MCF 10A (cell line): ENCODE data around the gene CMTM7. TPM values are rescaled to one million over a fixed set of nuclear protein-coding genes. Genes with fewer than 3 reads are reported as not detected.
A peak's percentile ranks its signal among the peaks of the same experiment; 100 is the strongest.
"Not testable (repeated sequence)": the region's sequence is repeated elsewhere in the genome, so short reads cannot be mapped to it uniquely, and the experiment has no call there.

Experiments
- BruUV-seq: library from RNA; stranded (reverse); fragments of 400-500 nt; replicated peaks from 2 replicates; lab custom pipeline; 2021; lab: Mats Ljungman, UMichigan
- CTCF ChIA-PET: fragments of 300-600 bp; sonication (Branson Sonifier 250); formaldehyde crosslinking; extraction: SDS; loops from one replicate; lab custom pipeline; 2021; ENCODE audit warnings: antibody characterized with exemption, inconsistent platforms; lab: Yijun Ruan, JAX
- POLR2A ChIA-PET: fragments of 300-600, 350-650 bp; sonication (Branson Sonifier 250); formaldehyde crosslinking; extraction: SDS; loops from one replicate; lab custom pipeline; 2020; ENCODE audit warnings: antibody characterized with exemption, inconsistent platforms; lab: Yijun Ruan, JAX
- DNase-seq: peaks from one replicate; pipeline ENCODE4 v3.0.0-alpha.2; 2018; ENCODE audit not compliant: unreplicated experiment
- H3K27ac Mint-ChIP-seq: one replicate; pipeline ENCODE4 v1.8.0; 2022; ENCODE audit warnings: mild to moderate bottlenecking, low read depth, mixed read lengths; ENCODE audit not compliant: unreplicated experiment
- H3K27me3 Mint-ChIP-seq: one replicate; pipeline ENCODE4 v1.8.0; 2022; ENCODE audit warnings: mixed read lengths; ENCODE audit not compliant: insufficient read depth, unreplicated experiment
- H3K36me3 Mint-ChIP-seq: one replicate; pipeline ENCODE4 v1.8.0; 2022; ENCODE audit warnings: mild to moderate bottlenecking, moderate library complexity, mixed read lengths; ENCODE audit not compliant: insufficient read depth, unreplicated experiment
- H3K4me1 Mint-ChIP-seq: one replicate; pipeline ENCODE4 v1.8.0; 2022; ENCODE audit warnings: mixed read lengths; ENCODE audit not compliant: insufficient read depth, unreplicated experiment
- H3K4me3 Mint-ChIP-seq: one replicate; pipeline ENCODE4 v1.8.0; 2022; ENCODE audit warnings: mild to moderate bottlenecking, moderate library complexity, mixed read lengths; ENCODE audit not compliant: unreplicated experiment
- H3K9me3 Mint-ChIP-seq: one replicate; pipeline ENCODE4 v1.8.0; 2022; ENCODE audit warnings: mixed read lengths; ENCODE audit not compliant: unreplicated experiment
- CTCF ChIP-seq: fragments of 200-600 bp; IDR thresholded peaks from one replicate; pipeline ENCODE4 v1.8.0; 2022; ENCODE audit warnings: antibody characterized with exemption, mild to moderate bottlenecking; ENCODE audit not compliant: unreplicated experiment
- intact Hi-C: fragments of 100-400 bp; cut with micrococcal nuclease; formaldehyde crosslinking; loops from 2 replicates; pipeline ENCODE4 v1.14.1; 2022
- total RNA-seq: library from RNA; stranded (reverse); gene quantifications from 2 replicates; pipeline ENCODE4 v1.2.3, GENCODE V29; 2022

CMTM7 gene
- total RNA-seq, 1 experiment from 2014 or later: 14.3 TPM

- no TSS peak for BruUV-seq
- no peaks in the 10 kb centered on the region for H3K9me3 Mint-ChIP-seq
- CTCF ChIA-PET: interaction anchor here (0.6 to 5.1 kb wide), 23 partner anchors 15 to 319 kb away, joined by 3 to 108 read pairs (median 6); no protein-coding TSS in a partner anchor
- TF ChIP-seq CTCF: no peak
- intact Hi-C loops: loop anchor here (2.0 kb wide), 3 partner anchors 47 to 173 kb away; no protein-coding TSS in a partner anchor
- no peaks in the 10 kb centered on the region for H3K27me3 Mint-ChIP-seq
- no peak overlapping the region for H3K27ac Mint-ChIP-seq
- peaks cover 25% of the 10 kb centered on the region for H3K4me1 Mint-ChIP-seq
- H3K4me3 Mint-ChIP-seq: no peak overlapping the region
- no peak for DNase-seq
- POLR2A ChIA-PET: interaction anchor here (0.9 to 3.9 kb wide), 8 partner anchors 11 to 274 kb away, joined by 3 to 21 read pairs (median 4); partner anchors contain the start of gene CMTM6
- H3K36me3 Mint-ChIP-seq: peaks cover 6% of the 10 kb centered on the region
These were observed 77.7 kb downstream of the CMTM7 start for GRCh38 chr3:32469151-32469874.

- Mint-ChIP-seq H3K27me3 (no peaks in the 10 kb centered on the region), H3K27ac (peak overlapping the region; percentile 27), H3K9me3 (no peaks in the 10 kb centered on the region), H3K4me1 (peaks cover 25% of the 10 kb centered on the region), H3K36me3 (peaks cover 6% of the 10 kb centered on the region), H3K4me3 (no peak overlapping the region)
- POLR2A ChIA-PET: interaction anchor here (0.6 to 3.9 kb wide), 11 partner anchors 18 to 371 kb away, joined by 3 to 21 read pairs (median 3); partner anchors contain the start of gene CMTM6
- DNase-seq: no peak
- intact Hi-C loops: no loop called here
- CTCF ChIA-PET: interaction anchor here (0.6 to 5.1 kb wide), 15 partner anchors 14 to 294 kb away, joined by 3 to 108 read pairs (median 4); no protein-coding TSS in a partner anchor
- no TSS peak for BruUV-seq
- no peak for TF ChIP-seq CTCF
These were observed 78.7 kb downstream of the CMTM7 start for GRCh38 chr3:32470362-32470761.

- H3K9me3 Mint-ChIP-seq: no peaks in the 10 kb centered on the region
- TF ChIP-seq CTCF: no peak
- BruUV-seq: no TSS peak
- H3K36me3 Mint-ChIP-seq: peaks cover 6% of the 10 kb centered on the region
- intact Hi-C loops: no loop called here
- no peaks in the 10 kb centered on the region for H3K27me3 Mint-ChIP-seq
- ChIA-PET POLR2A (interaction anchor here (1.3 to 3.9 kb wide), 2 partner anchors 27 to 49 kb away, joined by 3 to 21 read pairs; no protein-coding TSS in a partner anchor), CTCF (interaction anchor here (5.1 kb wide), 1 partner anchor 96 kb away, joined by 108 read pairs; no protein-coding TSS in a partner anchor)
- H3K27ac Mint-ChIP-seq: peak overlapping the region; percentile 27
- DNase-seq: no peak
- H3K4me3 Mint-ChIP-seq: no peak overlapping the region
- peaks cover 25% of the 10 kb centered on the region for H3K4me1 Mint-ChIP-seq
These were observed 79.6 kb downstream of the CMTM7 start for GRCh38 chr3:32471246-32471645.

- DNase-seq, H3K9me3 Mint-ChIP-seq, intact Hi-C loops, H3K4me3 Mint-ChIP-seq, POLR2A ChIA-PET, H3K27me3 Mint-ChIP-seq, H3K36me3 Mint-ChIP-seq, BruUV-seq, H3K27ac Mint-ChIP-seq: not testable (repeated sequence)
- CTCF ChIA-PET: interaction anchor here (0.6 to 3.4 kb wide), 2 partner anchors 97 to 924 kb away, joined by 3 to 15 read pairs; no protein-coding TSS in a partner anchor
- peaks cover 25% of the 10 kb centered on the region for H3K4me1 Mint-ChIP-seq
These were observed 80.5 kb downstream of the CMTM7 start for GRCh38 chr3:32472151-32472550.
